CD14-positive monocyte (primary cell): ENCODE results near the gene FBXL17. TPM values are rescaled to one million over a fixed set of nuclear protein-coding genes. Genes with fewer than 3 reads are reported as not detected.

Source experiments
- DNase-seq, 3 donors: peaks; one replicate each; pipeline ENCODE4 v3.0.0-alpha.2; 2011 to 2022
- H2AFZ ChIP-seq: 2 replicates; pipeline ENCODE4 v1.6.0; 2012; ENCODE audit warnings: mild to moderate bottlenecking, low read depth, low read length, inconsistent platforms; ENCODE audit not compliant: insufficient read depth, poor library complexity, severe bottlenecking
- H3K27ac ChIP-seq, 2 donors: 1 replicate in 1 of 2; 2 replicates in 1 of 2; pipeline ENCODE4 v1.5.1; 2012 to 2013; ENCODE audit warnings: low read length in 2 of 2, control low read depth in 1 of 2, inconsistent platforms in 1 of 2, low read depth in 1 of 2, mild to moderate bottlenecking in 1 of 2
- H3K27me3 ChIP-seq, 2 donors: one replicate each; pipeline versions ENCODE4 v1.6.0 to v1.6.1; 2011 to 2013; ENCODE audit warnings: low read length in 2 of 2; ENCODE audit not compliant: control insufficient read depth in 2 of 2, insufficient read depth in 2 of 2
- H3K36me3 ChIP-seq, 2 donors: replicated peaks in 1 of 2; 1 replicate in 1 of 2; 2 replicates in 1 of 2; pipeline versions ENCODE4 v1.5.1 to v1.6.1; 2012 to 2013; ENCODE audit warnings: low read length in 2 of 2, control low read depth in 1 of 2, inconsistent platforms in 1 of 2, mild to moderate bottlenecking in 1 of 2; ENCODE audit not compliant: insufficient read depth in 2 of 2, control insufficient read depth in 1 of 2
- H3K4me1 ChIP-seq, 2 donors: 1 replicate in 1 of 2; 2 replicates in 1 of 2; pipeline versions ENCODE4 v1.5.1 to v1.6.1; 2012 to 2013; ENCODE audit warnings: low read length in 2 of 2, control low read depth in 1 of 2, inconsistent platforms in 1 of 2, mild to moderate bottlenecking in 1 of 2, moderate library complexity in 1 of 2; ENCODE audit not compliant: insufficient read depth in 2 of 2, control insufficient read depth in 1 of 2
- H3K4me2 ChIP-seq: replicated peaks from 2 replicates; pipeline ENCODE3; 2012; ENCODE audit warnings: low read length, moderate library complexity, mild to moderate bottlenecking; ENCODE audit not compliant: poor library complexity, severe bottlenecking; ENCODE audit errors: extremely low read depth
- H3K4me3 ChIP-seq, 3 experiments: fragments of 200-600 bp in 1 of 3; sonication (generic) in 1 of 3; replicated peaks in 1 of 3; 1 replicate in 2 of 3; 2 replicates in 1 of 3; pipeline ENCODE4 v1.5.1; 2011 to 2013; ENCODE audit warnings: low read length in 3 of 3, mild to moderate bottlenecking in 3 of 3, control low read depth in 2 of 3, low read depth in 2 of 3, inconsistent platforms in 1 of 3, moderate library complexity in 1 of 3
- H3K79me2 ChIP-seq: 2 replicates; pipeline ENCODE4 v1.6.0; 2012; ENCODE audit warnings: mild to moderate bottlenecking, control low read depth, inconsistent platforms, low read length, moderate library complexity; ENCODE audit not compliant: insufficient read depth
- H3K9ac ChIP-seq: 2 replicates; pipeline ENCODE4 v1.6.0; 2017; ENCODE audit warnings: low read length, mild to moderate bottlenecking; ENCODE audit not compliant: insufficient read depth, poor library complexity, severe bottlenecking
- H3K9me3 ChIP-seq, 2 donors: replicated peaks in 1 of 2; 1 replicate in 1 of 2; 2 replicates in 1 of 2; pipeline versions ENCODE4 v1.5.1 to v1.6.1; 2012 to 2013; ENCODE audit warnings: low read length in 2 of 2, control low read depth in 1 of 2; ENCODE audit not compliant: control insufficient read depth in 1 of 2, insufficient read depth in 1 of 2
- H4K20me1 ChIP-seq: 2 replicates; pipeline ENCODE4 v1.6.0; 2012; ENCODE audit warnings: mild to moderate bottlenecking, low read length, control low read depth, moderate library complexity; ENCODE audit not compliant: insufficient read depth
- H3K27ac Mint-ChIP-seq, 7 donors: one replicate each; pipeline ENCODE4 v1.8.0; 2020; ENCODE audit warnings: mild to moderate bottlenecking in 7 of 7, mixed read lengths in 7 of 7, moderate library complexity in 6 of 7, inconsistent platforms in 2 of 7
- H3K27me3 Mint-ChIP-seq, 3 donors: one replicate each; pipeline ENCODE4 v1.8.0; 2021 to 2022; ENCODE audit warnings: low read depth in 3 of 3, mild to moderate bottlenecking in 3 of 3, mixed read lengths in 3 of 3, moderate library complexity in 3 of 3, inconsistent platforms in 1 of 3
- H3K36me3 Mint-ChIP-seq, 2 donors: one replicate each; pipeline ENCODE4 v1.8.0; 2020; ENCODE audit warnings: mixed read lengths in 2 of 2, inconsistent platforms in 1 of 2, mild to moderate bottlenecking in 1 of 2
- H3K4me1 Mint-ChIP-seq: one replicate; pipeline ENCODE4 v1.8.0; 2020; ENCODE audit warnings: mild to moderate bottlenecking, mixed read lengths
- H3K4me3 Mint-ChIP-seq, 2 donors: one replicate each; pipeline ENCODE4 v1.8.0; 2020; ENCODE audit warnings: mild to moderate bottlenecking in 2 of 2, mixed read lengths in 2 of 2, moderate library complexity in 1 of 2
- H3K9me3 Mint-ChIP-seq, 7 donors: one replicate each; pipeline ENCODE4 v1.8.0; 2020 to 2022; ENCODE audit warnings: mixed read lengths in 7 of 7, mild to moderate bottlenecking in 6 of 7, moderate library complexity in 6 of 7, inconsistent platforms in 2 of 7
- WGBS: methylation state at CpG from one replicate; pipeline ENCODE4 v1.1.5; 2013; ENCODE audit warnings: missing lambda C conversion rate; ENCODE audit not compliant: insufficient coverage; 5-methylcytosine and 5-hydroxymethylcytosine counted together
- intact Hi-C, 2 donors: fragments of 100-400 bp; cut with micrococcal nuclease; formaldehyde crosslinking; loops; one replicate each; pipeline versions ENCODE4 v1.15.0 to v1.15.1; 2023
- polyA plus RNA-seq, 3 donors: library from polyadenylated mRNA; depleted of rRNA in 1 of 3; unstranded in 2 of 3; stranded (reverse) in 1 of 3; fragments of 300-500 nt in 2 of 3; fragments of >200 nt in 1 of 3; fragmentation: Illumina TruSeq in 2 of 3; gene quantifications; 1 replicate in 2 of 3; 2 replicates in 1 of 3; pipeline ENCODE4 v1.2.3, GENCODE V29; 2012 to 2021
- TF ChIP-seq, protein P1 (sequence below): fragments of 200-600 bp; IDR thresholded peaks from one replicate; pipeline ENCODE4 v1.8.0; 2022; ENCODE audit warnings: antibody characterized with exemption, mild to moderate bottlenecking

FBXL17 gene
- polyA plus RNA-seq, 3 donors = 1.5 to 6.6 (median 2.0) TPM

DNA sequence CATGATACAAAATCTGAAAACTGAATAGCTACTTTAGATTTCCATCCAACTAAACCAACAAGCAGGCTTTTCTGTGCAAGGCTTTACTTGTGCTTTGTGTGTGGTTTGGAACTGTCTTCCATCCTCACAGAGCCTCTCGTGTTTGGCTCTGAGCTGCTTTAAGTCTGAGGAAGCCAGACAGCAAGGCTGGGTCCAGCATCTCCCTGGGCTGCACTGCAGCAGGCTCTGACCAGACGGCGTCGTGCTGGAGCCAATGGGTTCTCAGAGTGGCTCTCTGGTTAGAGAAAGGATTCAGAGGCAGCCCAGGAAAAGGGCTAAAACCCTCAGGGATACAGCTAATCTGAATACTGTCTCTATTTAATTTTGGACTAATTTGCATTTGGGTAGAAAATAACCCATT, 503.2 kb downstream of the FBXL17 start:
- WGBS = 98% methylated on average over 4 of the region's 4 CpGs

GRCh38 chr5:107876906-107877305, 505.0 kb downstream of the FBXL17 start:
- intact Hi-C loops = no loop called here
- Histone ChIP-seq H3K9me3 (no peaks in the 10 kb centered on the region), H3K4me3 (no peak overlapping the region), H3K4me2 (no peak overlapping the region), H3K27me3 (no peaks in the 10 kb centered on the region), H3K9ac (no peak overlapping the region), H3K36me3 (no peaks in the 10 kb centered on the region), H3K4me1 (no peaks in the 10 kb centered on the region), H3K27ac (no peak overlapping the region), H2AFZ (no peak overlapping the region), H3K79me2 (no peaks in the 10 kb centered on the region), H4K20me1 (no peaks in the 10 kb centered on the region)
- TF ChIP-seq, protein P1, sequence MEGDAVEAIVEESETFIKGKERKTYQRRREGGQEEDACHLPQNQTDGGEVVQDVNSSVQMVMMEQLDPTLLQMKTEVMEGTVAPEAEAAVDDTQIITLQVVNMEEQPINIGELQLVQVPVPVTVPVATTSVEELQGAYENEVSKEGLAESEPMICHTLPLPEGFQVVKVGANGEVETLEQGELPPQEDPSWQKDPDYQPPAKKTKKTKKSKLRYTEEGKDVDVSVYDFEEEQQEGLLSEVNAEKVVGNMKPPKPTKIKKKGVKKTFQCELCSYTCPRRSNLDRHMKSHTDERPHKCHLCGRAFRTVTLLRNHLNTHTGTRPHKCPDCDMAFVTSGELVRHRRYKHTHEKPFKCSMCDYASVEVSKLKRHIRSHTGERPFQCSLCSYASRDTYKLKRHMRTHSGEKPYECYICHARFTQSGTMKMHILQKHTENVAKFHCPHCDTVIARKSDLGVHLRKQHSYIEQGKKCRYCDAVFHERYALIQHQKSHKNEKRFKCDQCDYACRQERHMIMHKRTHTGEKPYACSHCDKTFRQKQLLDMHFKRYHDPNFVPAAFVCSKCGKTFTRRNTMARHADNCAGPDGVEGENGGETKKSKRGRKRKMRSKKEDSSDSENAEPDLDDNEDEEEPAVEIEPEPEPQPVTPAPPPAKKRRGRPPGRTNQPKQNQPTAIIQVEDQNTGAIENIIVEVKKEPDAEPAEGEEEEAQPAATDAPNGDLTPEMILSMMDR = no peak
- Mint-ChIP-seq H3K27me3 (peaks cover 0 to 2% (median 1%) of the 10 kb centered on the region in 3 donors), H3K27ac (no peak overlapping the region), H3K36me3 (peaks cover 8% of the 10 kb centered on the region in 2 donors), H3K4me1 (no peaks in the 10 kb centered on the region), H3K4me3 (no peak overlapping the region), H3K9me3 (peaks cover 0 to 2% (median 0%) of the 10 kb centered on the region in 7 donors)
- DNase-seq = no peak
- WGBS = 100% methylated on average over 1 of the region's 6 CpGs

More for the DNA sequence above, 503.2 kb downstream of the FBXL17 start:
- Histone ChIP-seq H3K4me2 (no peak overlapping the region), H2AFZ (no peak overlapping the region), H3K9ac (no peak overlapping the region), H3K9me3 (no peaks in the 10 kb centered on the region), H3K79me2 (no peaks in the 10 kb centered on the region), H3K36me3 (no peaks in the 10 kb centered on the region), H4K20me1 (no peaks in the 10 kb centered on the region), H3K27ac (no peak overlapping the region), H3K4me3 (no peak overlapping the region), H3K4me1 (no peaks in the 10 kb centered on the region), H3K27me3 (no peaks in the 10 kb centered on the region)
- no peak for DNase-seq
- TF ChIP-seq, protein P1 = no peak
- Mint-ChIP-seq H3K27ac (no peak overlapping the region), H3K27me3 (peaks cover 0 to 1% (median 0%) of the 10 kb centered on the region in 3 donors), H3K9me3 (peaks cover 0 to 2% (median 0%) of the 10 kb centered on the region in 7 donors), H3K4me1 (no peaks in the 10 kb centered on the region), H3K4me3 (no peak overlapping the region), H3K36me3 (peaks cover 7 to 8% of the 10 kb centered on the region in 2 donors)
- intact Hi-C loops = no loop called here
